Stimulated activated CD4-positive, alpha-beta T cell treated with anti-CD3 and anti-CD28 coated beads, TNF-alpha, amount 100 ng/mL, for 24 hours (primary cell): Measurements from ENCODE around the gene ENTR1.
A peak's percentile ranks its signal among the peaks of the same experiment; 100 is the strongest.
"Not testable (repeated sequence)": the region's sequence is repeated elsewhere in the genome, so short reads cannot be mapped to it uniquely, and the experiment has no call there.

ENCODE experiments used
- DNase-seq, 3 experiments: peaks; one replicate each; pipeline ENCODE4 v3.0.0-alpha.2; 2020; ENCODE audit warnings: low read depth in 3 of 3

Gene ENTR1

GRCh38 chr9:136438548-136439480 lies 28.4 kb upstream of the ENTR1 start:
- DNase-seq, result peak; percentile 27 to 66 (median 42)

- DNase-seq, result no peak
Measured at GRCh38 chr9:136437839-136438547, 27.6 kb upstream of the ENTR1 start.

- no peak for DNase-seq
Measured at GRCh38 chr9:136437430-136437829, 27.0 kb upstream of the ENTR1 start.

GRCh38 chr9:136436055-136436634 lies 25.7 kb upstream of the ENTR1 start:
- DNase-seq, result no peak

GRCh38 chr9:136434580-136435169 lies 24.3 kb upstream of the ENTR1 start:
- DNase-seq, result no peak

- DNase-seq, result no peak
Measured at GRCh38 chr9:136433849-136434579, 23.6 kb upstream of the ENTR1 start.

GRCh38 chr9:136433043-136433715 lies 22.8 kb upstream of the ENTR1 start:
- DNase-seq, result no peak

- no peak for DNase-seq
Measured at GRCh38 chr9:136432591-136432990, 22.2 kb upstream of the ENTR1 start.

- no peak for DNase-seq
Measured at GRCh38 chr9:136431782-136432350, 21.5 kb upstream of the ENTR1 start.

- DNase-seq, result no peak
Measured at GRCh38 chr9:136430588-136431234, 20.3 kb upstream of the ENTR1 start.

- DNase-seq, result no peak
Measured at GRCh38 chr9:136429683-136430491, 19.5 kb upstream of the ENTR1 start.

GRCh38 chr9:136429075-136429628 lies 18.7 kb upstream of the ENTR1 start:
- DNase-seq, result no peak

GRCh38 chr9:136426787-136427186 lies 16.4 kb upstream of the ENTR1 start:
- no peak for DNase-seq

GRCh38 chr9:136425367-136425766 lies 15.0 kb upstream of the ENTR1 start:
- DNase-seq, result not testable (repeated sequence)

- no peak for DNase-seq
Measured at GRCh38 chr9:136424750-136425362, 14.4 kb upstream of the ENTR1 start.

- DNase-seq, result no peak
Measured at GRCh38 chr9:136423432-136424146, 13.2 kb upstream of the ENTR1 start.

- DNase-seq, result no peak
Measured at GRCh38 chr9:136422876-136423275, 12.5 kb upstream of the ENTR1 start.

GRCh38 chr9:136421791-136422190 lies 11.4 kb upstream of the ENTR1 start:
- DNase-seq, result no peak
